ENCODE data around the gene ONECUT1.
A peak's percentile ranks its signal among the peaks of the same experiment; 100 is the strongest.

ONECUT1 gene

DNA sequence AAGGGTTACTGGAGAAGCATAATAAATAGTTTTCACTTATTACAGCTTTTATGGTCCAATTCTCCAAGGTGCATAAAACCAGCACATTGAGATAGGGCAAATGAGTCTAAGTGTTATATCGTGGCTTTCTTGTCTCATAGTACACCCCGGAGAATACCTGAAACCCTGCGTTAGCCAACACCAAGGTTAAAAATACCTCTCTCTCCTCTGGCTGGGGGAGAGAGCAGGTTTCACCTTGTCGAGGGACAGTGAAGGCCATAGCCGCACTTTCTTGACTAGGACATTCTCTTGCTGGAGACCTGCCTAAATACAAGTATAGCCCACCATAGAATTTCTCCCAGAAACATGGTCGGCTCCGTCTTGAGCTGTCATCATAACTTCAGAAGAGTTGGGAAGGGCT lies 59.5 kb downstream of the ONECUT1 start:
- Histone ChIP-seq H3K27ac (peak overlapping the region; percentile 91), H3K9ac (peak overlapping the region; percentile 63; the same call in 1 of the 2 replicates), H3K4me2 (peak overlapping the region; percentile 85), H2AFZ (ENCODE audit: low read depth) (peak overlapping the region; percentile 91), H3K36me3 (ENCODE audit: insufficient read depth) (no peaks in the 10 kb centered on the region), H3K4me3 (IDR thresholded peaks at IDR 0.05; ENCODE audit: insufficient read depth, low read depth, low read length) (no peak overlapping the region), H3K27me3 (ENCODE audit: insufficient read depth, low read depth) (no peaks in the 10 kb centered on the region), H3K4me1 (ENCODE audit: low read depth, poor library complexity, severe bottlenecking) (peaks cover 79% of the 10 kb centered on the region), H3K79me2 (ENCODE audit: insufficient read depth, low read depth) (no peaks in the 10 kb centered on the region), H4K20me1 (ENCODE audit: insufficient read depth) (no peaks in the 10 kb centered on the region)
- TF ChIP-seq, protein P1, sequence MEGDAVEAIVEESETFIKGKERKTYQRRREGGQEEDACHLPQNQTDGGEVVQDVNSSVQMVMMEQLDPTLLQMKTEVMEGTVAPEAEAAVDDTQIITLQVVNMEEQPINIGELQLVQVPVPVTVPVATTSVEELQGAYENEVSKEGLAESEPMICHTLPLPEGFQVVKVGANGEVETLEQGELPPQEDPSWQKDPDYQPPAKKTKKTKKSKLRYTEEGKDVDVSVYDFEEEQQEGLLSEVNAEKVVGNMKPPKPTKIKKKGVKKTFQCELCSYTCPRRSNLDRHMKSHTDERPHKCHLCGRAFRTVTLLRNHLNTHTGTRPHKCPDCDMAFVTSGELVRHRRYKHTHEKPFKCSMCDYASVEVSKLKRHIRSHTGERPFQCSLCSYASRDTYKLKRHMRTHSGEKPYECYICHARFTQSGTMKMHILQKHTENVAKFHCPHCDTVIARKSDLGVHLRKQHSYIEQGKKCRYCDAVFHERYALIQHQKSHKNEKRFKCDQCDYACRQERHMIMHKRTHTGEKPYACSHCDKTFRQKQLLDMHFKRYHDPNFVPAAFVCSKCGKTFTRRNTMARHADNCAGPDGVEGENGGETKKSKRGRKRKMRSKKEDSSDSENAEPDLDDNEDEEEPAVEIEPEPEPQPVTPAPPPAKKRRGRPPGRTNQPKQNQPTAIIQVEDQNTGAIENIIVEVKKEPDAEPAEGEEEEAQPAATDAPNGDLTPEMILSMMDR (conservative IDR thresholded peaks at IDR 0.05; ENCODE audit: low read depth, low read length) = no peak

DNA sequence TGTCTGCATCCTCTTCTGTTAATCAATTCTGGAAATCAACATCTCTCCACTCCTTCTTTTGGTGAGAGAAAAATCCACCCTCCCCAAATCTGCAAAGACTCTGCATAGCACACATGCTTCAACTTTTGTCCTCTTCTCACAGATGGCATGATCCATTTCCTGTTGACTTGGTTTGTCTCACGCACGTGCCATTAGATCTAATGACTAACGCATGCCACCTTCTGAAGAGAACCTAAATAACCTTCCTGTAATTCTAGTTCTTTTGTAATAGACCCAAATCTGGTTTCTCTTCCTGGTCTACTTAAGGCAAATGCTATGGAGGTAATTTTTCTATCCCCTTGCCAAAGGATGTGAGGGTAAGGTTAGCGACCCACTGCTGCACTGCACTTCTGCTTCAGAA lies 60.0 kb downstream of the ONECUT1 start:
- Histone ChIP-seq H3K27me3 (ENCODE audit: insufficient read depth, low read depth) (no peaks in the 10 kb centered on the region), H3K9ac (peak overlapping the region; percentile 63), H3K79me2 (ENCODE audit: insufficient read depth, low read depth) (no peaks in the 10 kb centered on the region), H3K4me3 (IDR thresholded peaks at IDR 0.05; ENCODE audit: insufficient read depth, low read depth, low read length) (no peak overlapping the region), H3K27ac (peak overlapping the region; percentile 91), H3K36me3 (ENCODE audit: insufficient read depth) (no peaks in the 10 kb centered on the region), H3K4me2 (peak overlapping the region; percentile 85), H3K4me1 (ENCODE audit: low read depth, poor library complexity, severe bottlenecking) (peaks cover 76% of the 10 kb centered on the region), H2AFZ (ENCODE audit: low read depth) (peak overlapping the region; percentile 91), H4K20me1 (ENCODE audit: insufficient read depth) (no peaks in the 10 kb centered on the region)
- TF ChIP-seq, protein P1 (conservative IDR thresholded peaks at IDR 0.05; ENCODE audit: low read depth, low read length) = 0 out of 2 replicates have a peak, but pooled peaks have one; percentile 3

DNA sequence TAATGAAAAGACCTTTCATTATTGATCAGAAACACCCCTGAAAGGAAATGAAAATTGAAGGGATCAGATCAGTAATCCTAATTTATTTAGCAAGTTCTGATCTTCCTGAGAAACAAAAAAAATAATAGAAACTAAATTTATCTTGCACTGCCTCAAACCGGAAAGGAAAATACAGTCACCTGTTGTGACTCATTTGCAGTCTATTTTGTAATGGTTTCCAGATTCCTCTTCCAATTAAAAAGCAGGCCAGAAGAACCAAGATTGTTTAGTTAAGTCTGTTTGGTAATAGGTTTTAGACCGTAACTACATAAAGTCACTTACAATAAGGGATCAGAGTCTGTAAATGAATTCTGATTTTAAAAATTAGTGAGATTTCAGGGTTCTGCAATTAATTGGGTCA lies 61.2 kb downstream of the ONECUT1 start:
- Histone ChIP-seq H3K79me2 (ENCODE audit: insufficient read depth, low read depth) (no peaks in the 10 kb centered on the region), H3K27me3 (ENCODE audit: insufficient read depth, low read depth) (no peaks in the 10 kb centered on the region), H3K9ac (peak overlapping the region; percentile 63; the same call in 1 of the 2 replicates), H3K4me1 (ENCODE audit: low read depth, poor library complexity, severe bottlenecking) (peaks cover 64% of the 10 kb centered on the region), H3K27ac (peak overlapping the region; percentile 91), H3K4me2 (peak overlapping the region; percentile 85), H3K36me3 (ENCODE audit: insufficient read depth) (no peaks in the 10 kb centered on the region), H3K4me3 (IDR thresholded peaks at IDR 0.05; ENCODE audit: insufficient read depth, low read depth, low read length) (no peak overlapping the region), H4K20me1 (ENCODE audit: insufficient read depth) (no peaks in the 10 kb centered on the region), H2AFZ (ENCODE audit: low read depth) (peak overlapping the region; percentile 91)
- TF ChIP-seq, protein P1 (conservative IDR thresholded peaks at IDR 0.05; ENCODE audit: low read depth, low read length) = no peak

DNA sequence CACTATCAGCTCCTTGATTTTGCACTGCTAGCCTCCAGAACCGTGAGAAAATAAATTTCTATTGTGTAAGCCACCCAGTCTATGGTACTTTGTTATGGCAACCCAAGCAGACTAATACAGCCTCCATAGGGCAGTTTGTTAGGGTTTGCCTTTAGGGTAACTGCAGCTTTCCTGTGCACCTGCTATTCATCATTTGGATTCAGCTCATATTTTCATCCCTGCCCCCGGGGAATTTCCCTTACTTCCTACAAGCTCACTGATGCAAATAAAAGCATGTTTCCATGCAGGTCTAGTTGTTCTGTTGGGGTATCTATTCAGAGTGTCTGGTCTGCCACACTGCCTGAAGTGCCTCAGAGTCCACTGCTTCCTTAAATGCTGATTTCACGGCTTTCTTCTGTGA lies 62.3 kb downstream of the ONECUT1 start:
- TF ChIP-seq, protein P1 (conservative IDR thresholded peaks at IDR 0.05; ENCODE audit: low read depth, low read length) = no peak
- Histone ChIP-seq H2AFZ (ENCODE audit: low read depth) (no peak overlapping the region), H3K9ac (no peak overlapping the region), H3K27ac (no peak overlapping the region), H3K4me3 (IDR thresholded peaks at IDR 0.05; ENCODE audit: insufficient read depth, low read depth, low read length) (no peak overlapping the region), H4K20me1 (ENCODE audit: insufficient read depth) (no peaks in the 10 kb centered on the region), H3K36me3 (ENCODE audit: insufficient read depth) (no peaks in the 10 kb centered on the region), H3K4me1 (ENCODE audit: low read depth, poor library complexity, severe bottlenecking) (peaks cover 53% of the 10 kb centered on the region), H3K79me2 (ENCODE audit: insufficient read depth, low read depth) (no peaks in the 10 kb centered on the region), H3K27me3 (ENCODE audit: insufficient read depth, low read depth) (no peaks in the 10 kb centered on the region), H3K4me2 (no peak overlapping the region)

Data from KMS-11 (cell line).